Hematopoietic multipotent progenitor cell treated with erythropoietin and hydrocortisone succinate and interleukin-3 and kit ligand, for 8 days (in vitro differentiated cells): Measurements from ENCODE around the gene NXN.
"Not testable (repeated sequence)": the region's sequence is repeated elsewhere in the genome, so short reads cannot be mapped to it uniquely, and the experiment has no call there.

Experiments
- DNase-seq: peaks from one replicate; pipeline ENCODE4 v3.0.0-alpha.2; 2015

Gene NXN

GRCh38 chr17:951325-952132 is 28.0 kb downstream of the NXN start:
- no peak for DNase-seq

DNA sequence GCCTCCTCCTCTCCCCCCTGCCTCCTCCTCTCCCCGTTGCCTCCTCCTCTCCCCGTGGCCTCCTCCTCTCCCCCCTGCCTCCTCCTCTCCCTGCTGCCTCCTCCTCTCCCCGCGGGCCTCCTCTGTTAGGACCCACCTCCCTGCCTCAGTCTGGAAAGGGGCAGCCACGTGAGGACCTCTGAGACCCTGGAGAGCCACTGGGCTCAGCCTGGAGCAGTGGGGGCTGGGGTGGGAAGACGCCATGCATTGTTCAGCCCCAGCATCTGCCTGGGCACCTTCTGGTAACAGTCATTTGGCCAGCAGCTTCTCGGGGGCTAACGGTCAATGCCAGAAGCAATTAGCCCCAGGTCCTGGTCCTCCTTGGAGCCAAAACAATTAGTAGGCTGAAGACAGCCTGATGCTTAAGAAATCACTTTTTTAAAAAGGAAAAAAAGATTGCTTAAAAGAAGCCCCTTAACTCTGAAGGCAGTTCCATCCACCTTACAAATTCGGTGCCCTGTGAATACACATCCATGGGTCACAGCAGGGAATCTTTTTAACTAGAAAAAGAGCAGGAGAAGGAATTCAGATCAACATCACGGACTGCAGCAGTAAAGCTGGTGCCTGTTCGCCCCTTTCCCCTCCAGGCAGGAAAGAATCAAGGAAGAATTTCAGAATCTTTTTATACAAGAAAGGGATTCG is 29.8 kb downstream of the NXN start:
- no peak for DNase-seq

DNA sequence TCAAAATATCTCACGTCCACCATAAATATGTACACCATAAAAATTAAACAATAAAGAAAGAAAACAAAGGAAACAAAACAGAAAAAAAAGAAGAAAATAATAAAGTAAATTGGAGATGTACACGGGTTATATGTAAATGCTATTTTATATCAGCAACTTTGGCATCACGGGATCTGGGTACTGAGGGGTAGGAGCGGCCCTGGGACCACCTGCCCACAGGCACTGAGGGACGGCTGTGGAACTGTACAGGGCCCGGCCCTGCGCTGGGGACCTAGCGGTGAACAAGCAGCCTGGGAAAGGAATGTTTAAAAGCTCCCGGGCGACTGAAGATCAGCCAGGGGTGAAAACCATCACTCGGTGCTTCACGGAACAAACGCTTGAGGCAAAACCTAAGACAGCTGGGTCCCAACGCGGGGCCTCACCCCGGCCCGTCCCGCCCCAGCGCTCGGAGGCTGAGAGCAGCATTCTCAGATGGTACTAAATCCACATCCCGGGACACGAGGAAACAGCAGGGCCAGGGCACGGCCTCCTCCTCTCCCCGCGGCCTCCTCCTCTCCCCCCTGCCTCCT is 31.2 kb downstream of the NXN start:
- DNase-seq, result no peak

DNA sequence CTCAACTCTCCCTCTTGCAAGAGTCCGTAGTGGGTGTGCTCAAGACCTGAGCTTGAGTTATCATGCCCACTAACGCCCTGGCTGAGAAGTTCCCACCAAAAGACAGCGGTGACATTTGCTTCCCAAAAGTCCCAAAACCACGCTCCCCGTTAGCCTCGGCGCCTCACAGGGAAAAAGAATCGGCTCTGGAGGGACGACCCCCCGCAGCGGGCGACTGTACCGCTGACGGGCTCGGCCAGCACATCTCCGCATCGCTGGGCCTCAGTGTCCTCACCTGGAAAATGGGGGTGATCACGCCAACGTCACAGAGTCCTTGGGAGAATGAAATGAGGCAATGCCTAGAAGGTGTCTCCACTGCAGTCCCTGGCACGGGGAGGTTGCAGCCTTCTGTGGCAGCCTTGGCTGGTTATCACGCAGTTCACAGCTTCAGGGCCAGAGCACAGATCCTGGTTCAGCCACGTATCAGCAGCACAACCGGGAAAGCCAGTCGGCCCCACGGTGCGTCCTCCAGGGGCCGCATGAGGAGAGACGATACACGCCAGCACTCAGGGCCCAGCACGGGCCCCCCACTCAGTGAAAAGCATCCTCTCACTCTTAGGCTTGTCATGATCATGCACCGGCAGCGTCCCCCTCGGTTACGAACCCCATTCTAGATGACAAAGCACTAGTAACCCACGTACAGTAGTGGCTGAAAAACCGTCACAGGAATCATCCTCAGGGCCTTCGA is 32.9 kb downstream of the NXN start:
- no peak for DNase-seq

DNA sequence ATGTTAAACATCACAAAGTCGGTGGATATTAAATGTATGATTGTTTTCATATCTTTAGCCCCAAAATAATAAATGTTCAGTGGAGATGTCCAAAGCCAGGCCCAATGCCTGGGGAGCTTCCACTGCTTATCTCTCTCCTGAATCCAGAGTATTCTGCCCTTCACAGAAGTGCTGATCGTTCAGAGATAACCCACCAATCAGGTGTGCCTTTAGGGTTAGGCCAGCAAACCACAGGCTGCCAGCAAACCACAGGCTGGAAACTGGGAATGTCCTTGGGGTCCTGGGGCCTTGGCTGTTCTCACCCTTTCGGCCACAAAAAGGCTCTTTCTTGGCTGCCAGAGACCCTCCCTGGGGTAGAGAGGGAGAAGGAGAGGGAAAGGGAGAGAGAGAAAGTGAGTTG is 33.9 kb downstream of the NXN start:
- no peak for DNase-seq

GRCh38 chr17:944266-944826 is 35.2 kb downstream of the NXN start:
- no peak for DNase-seq

- DNase-seq, result no peak
Measured at GRCh38 chr17:935485-935884, 44.1 kb downstream of the NXN start.

DNA sequence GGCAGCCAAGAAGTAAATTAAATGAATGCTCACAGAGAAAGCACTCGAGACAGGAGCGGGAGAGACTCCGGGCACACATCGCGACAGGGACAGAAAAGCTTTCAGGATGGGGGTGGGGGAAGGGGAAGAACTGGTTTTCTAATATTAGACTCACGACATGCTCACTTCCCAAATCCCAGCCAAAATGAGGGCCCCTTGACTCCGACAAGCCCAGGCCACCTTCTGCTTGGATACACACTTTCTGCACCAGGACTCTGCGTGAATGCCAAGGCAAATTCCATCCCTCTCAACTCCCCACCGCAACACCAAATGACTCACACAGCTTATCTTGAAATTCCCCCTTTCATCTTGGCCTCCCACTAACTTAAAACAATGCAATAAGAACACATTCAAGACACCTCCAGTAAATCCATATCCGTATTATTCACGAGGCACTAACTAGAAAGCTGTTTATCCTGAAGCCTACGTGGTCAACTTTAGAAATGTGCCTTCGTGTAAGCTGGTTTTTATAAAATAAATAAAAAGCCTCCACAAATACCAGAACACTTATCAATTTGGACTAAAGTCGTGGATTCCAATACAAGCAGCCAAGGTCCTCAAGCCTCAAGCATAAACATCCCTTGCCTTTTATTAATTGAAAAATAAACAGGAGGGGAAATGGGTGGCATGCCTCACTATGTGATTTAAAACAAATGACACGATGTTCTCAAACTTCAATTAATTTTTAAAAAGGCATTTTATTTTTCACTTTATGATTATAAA is 46.1 kb downstream of the NXN start:
- DNase-seq, result no peak

GRCh38 chr17:930258-930657 is 49.3 kb downstream of the NXN start:
- no peak for DNase-seq

DNA sequence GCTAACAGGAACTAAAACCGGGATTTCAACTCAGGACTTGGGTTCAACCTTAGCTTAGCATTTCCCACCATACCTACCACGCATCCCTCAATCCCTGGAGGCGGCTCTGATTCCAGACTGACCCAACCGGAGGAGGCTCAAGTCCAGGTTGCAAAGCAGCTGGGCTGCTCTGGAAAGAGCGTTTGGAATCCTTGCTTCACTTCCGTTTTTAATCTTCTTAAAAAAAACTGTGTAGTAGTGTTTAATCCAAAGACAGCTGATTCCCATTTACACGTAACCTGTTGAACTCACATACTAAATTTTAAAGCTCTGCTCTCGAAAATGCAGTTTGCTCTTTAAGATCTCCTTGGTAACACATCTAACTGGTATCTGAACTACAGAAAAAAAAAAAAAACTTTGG is 50.0 kb downstream of the NXN start:
- DNase-seq, result no peak

DNA sequence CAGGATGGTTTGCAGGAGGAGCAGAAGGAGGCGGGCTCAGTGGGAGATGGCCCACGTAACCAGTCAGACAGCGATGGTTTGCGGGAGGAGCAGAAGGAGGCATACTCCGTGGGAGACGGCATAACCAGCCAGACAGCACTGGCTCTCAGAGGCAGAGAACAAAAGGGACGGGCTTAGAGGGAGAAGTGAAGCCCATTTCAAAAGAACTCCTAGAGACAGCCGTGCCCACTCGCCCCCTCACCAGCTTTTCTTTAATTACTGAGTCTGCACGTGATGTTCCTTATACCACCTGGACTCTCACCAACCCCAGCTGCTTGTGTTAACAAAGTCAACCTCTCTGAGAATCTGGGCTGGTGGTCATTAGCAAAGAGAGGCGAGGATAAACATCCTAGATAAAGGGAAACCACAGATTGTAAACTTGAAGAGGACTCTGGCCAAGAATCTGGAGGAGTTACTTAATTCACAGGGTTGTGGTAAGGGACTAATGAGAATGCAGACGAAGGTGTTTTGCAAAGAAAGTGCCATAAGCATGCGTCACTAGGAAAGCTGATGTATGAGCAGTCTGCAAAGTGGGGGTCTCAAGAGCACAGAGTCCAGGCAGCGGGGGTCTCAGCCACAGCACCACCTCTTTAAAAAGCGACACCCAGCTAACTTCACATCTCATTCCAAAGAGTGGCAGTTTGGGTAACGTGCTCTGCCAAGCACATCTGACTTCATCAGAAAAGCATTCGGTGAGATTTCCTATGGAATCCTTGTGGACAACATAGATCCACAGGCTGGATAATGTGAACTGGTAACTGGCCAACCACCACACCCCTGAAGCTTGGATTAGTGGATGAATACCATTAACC is 51.7 kb downstream of the NXN start:
- no peak for DNase-seq

GRCh38 chr17:925817-926216 is 53.8 kb downstream of the NXN start:
- no peak for DNase-seq

- no peak for DNase-seq
Measured at GRCh38 chr17:924711-925475, 54.7 kb downstream of the NXN start.

- DNase-seq, result not testable (repeated sequence)
Measured at GRCh38 chr17:924306-924705, 55.3 kb downstream of the NXN start.

DNA sequence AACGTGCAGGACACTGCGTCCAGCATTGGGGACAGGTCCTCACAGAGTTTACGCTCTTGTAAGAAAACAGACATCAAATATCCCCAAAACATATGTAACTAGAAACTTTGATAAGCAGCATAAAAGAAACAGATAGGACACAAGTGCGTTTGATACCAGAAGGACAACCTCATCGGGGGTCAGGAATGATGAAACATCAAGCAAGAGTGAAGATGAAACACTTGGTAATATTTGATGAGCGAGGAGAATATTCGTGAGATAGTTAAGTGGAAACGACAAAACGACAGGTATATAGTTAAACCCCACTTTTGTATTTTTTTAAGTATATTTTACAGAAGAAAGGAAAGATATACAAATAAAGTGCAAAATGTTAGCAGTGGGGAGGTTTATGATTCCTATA is 55.9 kb downstream of the NXN start:
- DNase-seq, result no peak

- DNase-seq, result no peak
Measured at GRCh38 chr17:921161-921560, 58.4 kb downstream of the NXN start.

- no peak for DNase-seq
Measured at GRCh38 chr17:920190-920589, 59.4 kb downstream of the NXN start.

DNA sequence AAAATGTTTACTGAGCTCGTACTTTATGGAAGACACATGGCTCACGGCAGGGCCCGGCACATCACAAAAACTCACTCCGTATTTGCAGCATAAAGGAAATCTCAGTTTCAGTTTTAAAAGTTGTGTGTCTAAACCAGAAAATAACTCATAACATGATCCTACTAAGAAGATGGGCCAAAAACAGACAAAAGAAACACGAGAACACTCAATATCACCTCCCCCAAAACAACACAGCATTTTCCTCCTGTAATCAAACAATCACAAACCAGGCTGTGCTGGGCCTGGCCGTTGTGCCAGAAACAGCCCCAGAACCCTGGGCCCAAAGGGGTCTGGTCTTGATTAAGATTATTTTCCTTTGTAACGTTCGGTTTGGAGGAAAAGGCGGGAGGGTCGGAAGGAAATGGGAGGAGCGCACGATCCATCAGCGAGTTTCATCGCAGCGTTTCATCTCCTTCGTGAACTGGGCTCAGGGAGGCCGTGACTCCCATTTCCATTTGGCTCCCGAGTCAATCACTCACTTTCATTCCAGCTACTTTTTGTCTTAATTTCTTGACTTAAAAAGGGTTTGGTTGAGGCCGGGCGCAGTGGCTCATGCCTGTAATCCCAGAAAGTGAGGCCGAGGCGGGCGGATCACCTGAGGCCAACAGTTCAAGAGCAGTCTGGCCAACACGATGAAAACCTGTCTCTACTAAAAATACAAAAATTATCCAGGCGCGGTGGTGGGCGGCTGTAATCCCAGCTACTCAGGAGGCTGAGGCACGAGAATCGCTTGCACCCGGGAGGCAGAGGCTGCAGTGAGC is 61.4 kb downstream of the NXN start:
- DNase-seq, result no peak

GRCh38 chr17:917391-917811 is 62.2 kb downstream of the NXN start:
- no peak for DNase-seq

GRCh38 chr17:916315-916714 is 63.3 kb downstream of the NXN start:
- no peak for DNase-seq
